Metanephros (tissue), 1 donor: Measurements from ENCODE around the gene EIF1AD. TPM values are rescaled to one million over a fixed set of nuclear protein-coding genes. Genes with fewer than 3 reads are reported as not detected.

ENCODE experiments used
- total RNA-seq: library from RNA; depleted of rRNA; stranded (reverse); fragments of >200 nt; gene quantifications from one replicate; pipeline ENCODE4 v1.2.3, GENCODE V29; 2014

EIF1AD gene
- 23.2 TPM for total RNA-seq

GRCh38 chr11:66001942-66002647 is at the start of gene EIF1AD, which contains the start of gene BANF1:
Gene EIF1AD, minus strand, starts transcription at chr11:66002157. Its CDS starts 1,768 bp downstream, at chr11:66000389.
Gene BANF1, plus strand, starts transcription at chr11:66002503. Its CDS starts 748 bp downstream, at chr11:66003251.

GRCh38 chr11:66048547-66049323 is 46.8 kb upstream of the EIF1AD start, which contains the start of gene GAL3ST3:
Gene GAL3ST3, minus strand, starts transcription at chr11:66049161. Its CDS starts 3,746 bp downstream, at chr11:66045415.

DNA sequence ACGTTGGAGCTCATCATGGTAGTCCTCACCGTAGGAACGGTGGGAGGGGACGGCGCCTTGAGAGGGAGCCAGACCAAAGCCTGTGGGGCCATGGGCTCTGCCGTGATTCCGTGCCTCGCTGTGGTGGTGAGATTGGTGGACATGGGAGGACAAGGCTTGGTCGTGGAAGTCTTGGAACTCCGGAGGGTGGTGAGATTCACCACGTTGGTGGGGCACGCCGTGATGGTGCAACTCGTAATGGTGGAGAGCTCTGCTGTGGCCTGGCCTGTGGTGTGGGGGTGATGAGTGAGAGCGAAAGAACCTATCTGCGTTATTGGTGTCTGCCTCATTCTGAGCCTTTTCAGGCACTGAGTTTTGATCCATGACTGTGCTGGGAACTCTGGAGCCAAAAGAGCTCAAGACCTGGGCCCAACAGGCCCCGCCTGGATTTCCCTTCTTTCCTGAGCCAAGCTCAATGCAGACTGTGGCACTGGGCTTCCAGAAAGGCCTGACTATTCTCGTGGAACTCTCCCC is 24.1 kb upstream of the EIF1AD start, which contains the start of gene CATSPER1:
CATSPER1 (minus strand) TSS at position 463 of the 513 bp plus-strand sequence; CDS start at position 363, 100 bp downstream.

GRCh38 chr11:66011785-66012303 is 9.9 kb upstream of the EIF1AD start, which contains the start of gene CST6:
Gene CST6, plus strand, starts transcription at chr11:66012008. Its CDS starts 37 bp downstream, at chr11:66012045.

GRCh38 chr11:65961267-65962140 is 40.5 kb downstream of the EIF1AD start, which contains the start of gene SART1:
Gene SART1, plus strand, starts transcription at chr11:65961734. Its CDS starts 47 bp downstream, at chr11:65961781.

Other genes starting within 250 kb of the EIF1AD start
- gene AP5B1, start 221.2 kb downstream of the EIF1AD start, total RNA-seq: 11.6 TPM
- gene OVOL1, start 215.1 kb downstream of the EIF1AD start, total RNA-seq: 15.0 TPM
- 1.9 TPM for gene SNX32, start 168.2 kb downstream of the EIF1AD start, total RNA-seq
- 360 TPM for gene CFL1, start 144.0 kb downstream of the EIF1AD start, total RNA-seq
- 53.4 TPM for gene MUS81, start 141.7 kb downstream of the EIF1AD start, total RNA-seq
- 104 TPM for gene EFEMP2, start 129.4 kb downstream of the EIF1AD start, total RNA-seq
- 1.4 TPM for gene CTSW, start 122.3 kb downstream of the EIF1AD start, total RNA-seq
- 119 TPM for gene FIBP, start 113.7 kb downstream of the EIF1AD start, total RNA-seq
- gene CCDC85B, start 111.5 kb downstream of the EIF1AD start, total RNA-seq: 20.8 TPM
- gene FOSL1, start 101.8 kb downstream of the EIF1AD start, total RNA-seq: not detected
- gene C11orf68, start 83.1 kb downstream of the EIF1AD start, total RNA-seq: 29.8 TPM
- 55.9 TPM for gene DRAP1, start 82.7 kb downstream of the EIF1AD start, total RNA-seq
- not detected for gene TSGA10IP, start 56.7 kb downstream of the EIF1AD start, total RNA-seq
- 60.9 TPM for gene SART1, start 40.4 kb downstream of the EIF1AD start, total RNA-seq
- gene BANF1, start 346 bp upstream of the EIF1AD start, total RNA-seq: 37.6 TPM
- not detected for gene CST6, start 9.9 kb upstream of the EIF1AD start, total RNA-seq
- not detected for gene CATSPER1, start 24.3 kb upstream of the EIF1AD start, total RNA-seq
- gene GAL3ST3, start 47.0 kb upstream of the EIF1AD start, total RNA-seq: 12.8 TPM
- 110 TPM for gene SF3B2, start 50.2 kb upstream of the EIF1AD start, total RNA-seq
- 53.9 TPM for gene PACS1, start 68.1 kb upstream of the EIF1AD start, total RNA-seq